ENCODE results near the gene MAJIN. TPM values are rescaled to one million over a fixed set of nuclear protein-coding genes. Genes with fewer than 3 reads are reported as not detected.
A peak's percentile ranks its signal among the peaks of the same experiment; 100 is the strongest.
"Not testable (repeated sequence)": the region's sequence is repeated elsewhere in the genome, so short reads cannot be mapped to it uniquely, and the experiment has no call there.

The MAJIN gene
- polyA plus RNA-seq, 4 donors: 0.48 to 1.5 (median 0.72) TPM

- no peak for DNase-seq (ENCODE audit: low read depth in 4 of 4, low spot score in 2 of 4)
Observed at GRCh38 chr11:64994318-64994717, 22.4 kb upstream of the MAJIN start.

DNA sequence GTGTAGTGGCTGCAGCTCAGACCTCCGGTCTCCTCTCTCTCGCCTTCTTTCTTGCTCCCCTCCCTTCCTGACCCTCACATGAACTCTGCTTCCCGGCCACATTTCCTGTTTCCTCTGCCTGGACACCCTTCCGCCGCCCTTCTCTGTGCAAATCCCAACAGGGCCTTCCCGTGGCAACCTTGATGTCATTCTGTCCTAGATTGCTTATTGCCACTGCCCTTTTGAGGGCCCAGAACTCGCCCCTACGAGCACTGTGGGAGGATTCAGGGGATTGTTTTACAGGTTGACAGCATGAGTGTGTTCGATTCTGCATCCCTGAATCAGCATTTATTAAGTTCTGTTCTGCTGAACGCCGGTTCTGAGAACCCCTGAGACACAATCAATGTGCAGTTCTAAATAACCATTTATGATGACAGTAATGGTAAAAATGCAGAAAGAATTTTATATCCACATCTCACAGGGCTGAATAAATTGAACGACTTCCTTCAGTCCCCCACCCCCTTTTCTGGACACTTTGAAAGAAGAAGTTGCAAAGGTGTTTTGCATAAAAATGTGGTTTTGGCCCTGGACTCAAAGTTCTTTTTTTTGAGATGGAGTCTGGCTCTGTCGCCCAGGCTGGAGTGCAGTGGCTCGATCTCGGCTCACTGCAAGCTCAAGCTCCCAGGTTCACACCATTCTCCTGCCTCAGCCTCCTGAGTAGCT, 18.5 kb upstream of the MAJIN start:
- no peak for DNase-seq (ENCODE audit: low read depth in 4 of 4, low spot score in 2 of 4)

DNA sequence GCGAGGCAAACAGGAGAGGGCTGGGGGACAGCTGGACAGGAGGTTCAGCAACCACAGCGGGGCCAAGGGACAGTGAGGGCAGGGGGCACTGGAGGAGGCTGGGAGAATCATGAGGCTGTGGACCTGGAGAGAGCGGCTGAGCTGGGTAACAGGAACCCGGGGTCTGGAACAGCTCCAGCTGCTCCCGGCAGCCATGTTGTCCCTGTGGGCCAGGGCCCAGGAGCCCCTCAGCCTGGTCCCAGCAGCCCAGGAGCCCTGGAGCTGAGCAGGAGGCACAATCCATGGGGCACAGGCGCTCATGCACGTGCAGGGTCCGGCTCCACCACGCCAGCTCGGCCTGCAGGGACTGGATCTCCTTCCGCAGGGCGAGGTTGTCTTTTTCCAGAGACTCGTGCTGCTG, 17.5 kb upstream of the MAJIN start:
- no peak for DNase-seq (ENCODE audit: low read depth in 4 of 4, low spot score in 2 of 4)

DNA sequence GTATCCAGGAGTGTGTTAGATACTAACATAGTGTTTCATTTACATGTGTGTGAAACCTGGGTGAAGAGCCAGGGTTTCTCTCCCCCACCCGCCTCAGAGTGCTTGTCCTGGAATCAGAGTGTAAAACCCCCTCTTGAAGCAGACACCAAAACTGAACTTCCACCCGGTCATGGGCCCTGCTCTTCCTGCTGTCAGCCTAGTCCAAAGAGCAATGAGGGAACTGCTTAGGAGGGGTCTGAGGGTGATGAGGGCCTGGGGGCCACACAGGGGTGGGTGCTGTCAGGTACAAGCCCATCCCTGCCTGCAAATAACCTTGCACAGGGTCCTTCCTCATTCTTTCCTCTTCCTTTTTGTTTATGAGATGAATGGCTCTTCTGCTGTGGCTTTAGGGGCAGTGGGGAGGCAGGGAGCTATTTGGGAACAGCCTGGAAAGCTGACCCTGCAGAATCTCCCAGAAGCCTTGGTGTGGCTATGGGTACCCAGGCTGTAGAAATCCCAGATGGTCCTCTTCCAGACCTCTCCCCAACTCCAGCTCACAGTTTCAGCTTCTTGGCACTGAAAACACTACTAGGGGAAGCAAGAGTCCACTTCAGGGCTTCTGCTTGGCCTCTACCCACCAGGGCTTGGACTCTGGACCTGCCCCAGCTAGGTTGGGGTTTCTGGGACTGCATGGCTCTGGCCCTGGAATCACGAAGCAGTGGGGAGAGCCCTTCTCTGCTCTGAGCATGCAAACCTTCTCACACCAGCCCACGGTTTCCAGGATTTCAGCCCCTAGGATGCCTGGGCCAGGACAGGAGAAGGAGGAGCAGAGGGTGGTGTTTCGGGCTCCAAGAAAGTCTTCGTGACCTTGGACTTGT, 16.3 kb upstream of the MAJIN start:
- no peak for DNase-seq (ENCODE audit: low read depth in 4 of 4, low spot score in 2 of 4)

- DNase-seq (ENCODE audit: low read depth in 4 of 4, low spot score in 2 of 4): not testable (repeated sequence)
Observed at GRCh38 chr11:64983339-64983738, 11.4 kb upstream of the MAJIN start.

DNA sequence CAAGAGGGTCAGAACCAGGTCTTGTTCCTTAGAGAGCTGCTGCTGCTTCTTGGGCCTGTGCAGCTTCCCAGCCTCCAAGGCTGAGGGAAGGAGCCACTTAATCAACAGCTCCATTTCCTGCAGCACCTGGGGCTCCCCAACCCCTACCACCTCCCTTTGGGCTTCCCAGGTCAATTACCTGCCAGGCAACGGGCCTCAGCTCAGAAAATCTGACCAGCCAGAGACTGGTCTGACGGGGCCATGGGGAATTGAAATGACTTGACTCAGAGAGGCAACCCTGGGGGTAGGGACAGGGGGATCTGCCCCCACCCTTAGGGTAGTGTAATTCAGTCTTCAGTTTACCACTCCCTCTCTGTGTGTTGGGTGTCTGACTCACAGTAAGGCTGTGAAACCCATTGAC, 4.7 kb upstream of the MAJIN start:
- no peak for DNase-seq (ENCODE audit: low read depth in 4 of 4, low spot score in 2 of 4)

GRCh38 chr11:64974124-64974523, 2.2 kb upstream of the MAJIN start:
- DNase-seq (ENCODE audit: low read depth in 4 of 4, low spot score in 2 of 4): no peak

- no peak for DNase-seq (ENCODE audit: low read depth in 4 of 4, low spot score in 2 of 4)
Observed at GRCh38 chr11:64970731-64971151, 1.2 kb downstream of the MAJIN start.

GRCh38 chr11:64969209-64969608, 2.7 kb downstream of the MAJIN start:
- DNase-seq (ENCODE audit: low read depth in 4 of 4, low spot score in 2 of 4): no peak

DNA sequence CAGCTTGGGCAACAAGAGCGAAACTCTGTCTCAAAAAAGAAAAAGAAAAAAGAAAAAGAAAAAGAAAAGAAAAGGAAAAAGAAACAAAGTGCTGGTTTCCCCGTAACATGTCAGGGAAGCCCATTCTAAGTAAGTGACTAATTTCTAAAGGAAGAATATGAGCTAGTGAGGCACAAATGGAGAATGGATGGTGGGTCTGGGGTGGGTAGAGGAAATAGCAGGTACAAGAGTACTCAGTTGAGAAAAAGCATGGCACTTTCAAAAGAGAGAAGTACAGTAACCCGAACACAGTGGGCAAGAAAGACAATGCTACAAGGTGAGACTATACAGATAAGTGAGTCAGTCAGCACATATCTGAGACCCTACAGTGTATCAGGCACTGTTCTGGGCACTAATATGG, 4.5 kb downstream of the MAJIN start:
- no peak for DNase-seq (ENCODE audit: low read depth in 4 of 4, low spot score in 2 of 4)

- no peak for DNase-seq (ENCODE audit: low read depth in 4 of 4, low spot score in 2 of 4)
Observed at GRCh38 chr11:64963072-64963631, 8.8 kb downstream of the MAJIN start.

GRCh38 chr11:64960719-64961118, 11.2 kb downstream of the MAJIN start:
- DNase-seq (ENCODE audit: low read depth in 4 of 4, low spot score in 2 of 4): no peak

DNA sequence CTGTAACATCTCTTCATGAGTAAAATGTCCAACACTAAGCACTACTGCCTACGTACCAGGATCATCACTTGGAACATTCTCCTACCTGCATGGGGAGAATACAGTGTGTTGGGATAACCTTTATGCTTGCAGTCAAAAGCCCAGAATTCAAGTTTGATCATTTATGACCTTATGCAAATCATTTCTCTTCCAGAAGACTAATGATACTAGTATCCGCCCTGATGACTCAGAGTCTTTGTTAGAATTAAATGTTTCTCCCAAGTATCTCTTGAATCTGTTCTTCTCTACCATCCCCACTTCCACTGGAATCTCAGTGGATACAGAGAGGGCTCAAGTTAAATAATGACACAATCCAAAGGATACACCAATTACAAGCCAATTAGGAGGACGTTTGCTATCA, 12.4 kb downstream of the MAJIN start:
- DNase-seq (ENCODE audit: low read depth in 4 of 4, low spot score in 2 of 4): no peak

- DNase-seq (ENCODE audit: low read depth in 4 of 4, low spot score in 2 of 4): no peak
Observed at GRCh38 chr11:64954201-64954600, 17.7 kb downstream of the MAJIN start.

DNA sequence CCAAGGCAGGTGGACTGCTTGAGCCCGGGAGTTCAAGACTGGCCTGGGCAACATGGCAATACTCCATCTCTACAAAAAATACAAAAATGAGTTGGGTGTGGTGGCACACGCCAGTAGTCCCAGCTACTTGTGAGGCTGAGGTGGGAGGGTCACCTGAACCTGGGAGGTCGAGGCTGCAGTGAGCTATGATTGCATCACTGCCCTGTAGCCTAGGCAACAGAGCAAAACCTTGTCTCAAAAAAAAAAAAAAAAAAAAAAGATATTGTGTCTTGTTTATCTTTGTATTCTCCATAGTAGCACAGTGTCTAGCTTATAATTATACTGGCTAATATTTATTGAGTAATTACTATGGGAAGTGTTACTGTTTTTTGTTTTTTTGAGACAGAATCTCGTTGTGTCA, 20.4 kb downstream of the MAJIN start:
- DNase-seq (ENCODE audit: low read depth in 4 of 4, low spot score in 2 of 4): no peak

- DNase-seq (ENCODE audit: low read depth in 4 of 4, low spot score in 2 of 4): no peak
Observed at GRCh38 chr11:64947208-64947814, 24.6 kb downstream of the MAJIN start.

GRCh38 chr11:64936539-64936938, 35.4 kb downstream of the MAJIN start:
- DNase-seq (ENCODE audit: low read depth in 4 of 4, low spot score in 2 of 4): no peak

- DNase-seq (ENCODE audit: low read depth in 4 of 4, low spot score in 2 of 4): peak in 2 of 4 donors; percentile 37 to 66
Observed at GRCh38 chr11:64935359-64936081, 36.4 kb downstream of the MAJIN start, which contains the start of gene GPHA2. Gene GPHA2 (minus strand): TSS chr11:64935893. CDS start chr11:64935460, 433 bp downstream.

- DNase-seq (ENCODE audit: low read depth in 4 of 4, low spot score in 2 of 4): no peak
Observed at GRCh38 chr11:64934682-64935358, 37.1 kb downstream of the MAJIN start.

Measured in left renal cortex interstitium (tissue), 4 donors.